K562 (cell line): Measurements from ENCODE around the gene RAD50. TPM values are rescaled to one million over a fixed set of nuclear protein-coding genes. Genes with fewer than 3 reads are reported as not detected.
A peak's percentile ranks its signal among the peaks of the same experiment; 100 is the strongest.

Experiments
- AFF4 ChIP-seq: sonication (generic); formaldehyde crosslinking; IDR thresholded peaks from 2 replicates; pipeline ENCODE4 v1.8.0; 2023; ENCODE audit warnings: mild to moderate bottlenecking, missing genetic modification reagents
- COPS2 ChIP-seq: fragments of 450-650 bp; conservative IDR thresholded peaks from 2 replicates; pipeline ENCODE4 v1.6.1; 2016; ENCODE audit warnings: mild to moderate bottlenecking, moderate library complexity
- GATAD2B ChIP-seq: fragments of 450-650 bp; IDR thresholded peaks from 2 replicates; pipeline ENCODE4 v1.6.1; 2017; ENCODE audit warnings: mild to moderate bottlenecking, borderline replicate concordance
- HNRNPUL1 ChIP-seq: fragments of 200-400 bp; formaldehyde crosslinking; IDR thresholded peaks from 2 replicates; pipeline ENCODE4 v1.6.1; 2017; ENCODE audit warnings: low read length
- HOMEZ ChIP-seq: fragments of 250-450 bp; sonication (Bioruptor Pico); IDR thresholded peaks from 2 replicates; pipeline ENCODE4 v1.4.0; 2020; ENCODE audit warnings: mild to moderate bottlenecking, moderate library complexity
- KDM1A ChIP-seq, 2 experiments: fragments of 450-650 bp; IDR thresholded peaks; 2 replicates each; pipeline ENCODE4 v1.6.1; 2016; ENCODE audit warnings: mild to moderate bottlenecking in 2 of 2
- MYC ChIP-seq, 2 experiments: fragments of 250-450 bp in 1 of 2; sonication (Bioruptor Pico) in 1 of 2; IDR thresholded peaks; 2 replicates each; pipeline versions ENCODE4 v1.5.1 to v1.6.1; 2012 to 2021; ENCODE audit warnings: low read depth in 2 of 2, borderline replicate concordance in 1 of 2, improper control_type of control experiment in 1 of 2, low read length in 1 of 2, mild to moderate bottlenecking in 1 of 2, moderate library complexity in 1 of 2
- NFE2 ChIP-seq: IDR thresholded peaks from 2 replicates; pipeline ENCODE4 v1.6.1; 2014; ENCODE audit warnings: antibody characterized with exemption, low read depth
- POLR2A ChIP-seq: fragments of 450-650 bp; conservative IDR thresholded peaks from 2 replicates; pipeline ENCODE4 v1.6.1; 2016
- POU5F1 ChIP-seq: fragments of 150-350 bp; IDR thresholded peaks from 2 replicates; pipeline ENCODE4 v1.6.1; 2014; ENCODE audit warnings: borderline replicate concordance, low read length, low read depth, mild to moderate bottlenecking; ENCODE audit not compliant: partially characterized antibody
- PRDM10 ChIP-seq: fragments of 450-650 bp; IDR thresholded peaks from 2 replicates; pipeline ENCODE4 v1.6.1; 2018; ENCODE audit not compliant: partially characterized antibody
- SOX6 ChIP-seq: fragments of 450-650 bp; IDR thresholded peaks from 2 replicates; pipeline ENCODE4 v1.6.1; 2014; ENCODE audit warnings: mild to moderate bottlenecking
- XRCC5 ChIP-seq: fragments of 200-400 bp; formaldehyde crosslinking; IDR thresholded peaks from 2 replicates; pipeline ENCODE4 v1.6.1; 2017; ENCODE audit warnings: low read depth, mild to moderate bottlenecking, low read length
- ZNF518B ChIP-seq: fragments of 250-450 bp; sonication (Bioruptor Pico); IDR thresholded peaks from 2 replicates; pipeline ENCODE4 v1.5.0; 2021; ENCODE audit warnings: mild to moderate bottlenecking, moderate library complexity
- polyA plus RNA-seq, 8 experiments: library from polyadenylated mRNA; depleted of rRNA in 4 of 8; stranded (reverse) in 5 of 8; unstranded in 3 of 8; fragments of >200 nt; fragmentation: Nextera tagmentation in 2 of 8; fragmentation: Illumina TruSeq in 1 of 8; extraction: Ambion mirVana in 2 of 8; extraction: Trizol in 1 of 8; gene quantifications; 2 replicates each; pipeline versions ENCODE4 v1.2.1 to v1.2.3, GENCODE V29; 2011 to 2014; ENCODE audit warnings: inconsistent platforms in 1 of 8, missing spikeins in 1 of 8
- total RNA-seq, 7 experiments: library from RNA; depleted of rRNA in 6 of 7; stranded (reverse); fragments of >200 nt in 6 of 7; fragmentation: Illumina TruSeq in 2 of 7; extraction: Trizol in 2 of 7; gene quantifications; 2 replicates each; pipeline versions ENCODE4 v1.2.1 to v1.2.3, GENCODE V29; 2011 to 2021; ENCODE audit warnings: low replicate concordance in 1 of 7

The RAD50 gene
- total and polyA plus RNA-seq, 9 of the 15 experiments (the other 6 are each of a cell fraction or from before 2014, with no cell fraction given) = 15.3 to 74.2 (median 44.1) TPM

- TF ChIP-seq POU5F1 = peak; percentile 74
- TF ChIP-seq HOMEZ = 0 out of 2 replicates have a peak, but pooled peaks have one; percentile 73
- no peak for TF ChIP-seq HNRNPUL1
- TF ChIP-seq AFF4 (CRISPR knock-in tag) = peak; percentile 86; the same call in 1 of the 2 replicates
- TF ChIP-seq COPS2 = no peak
- peak; percentile 100 for TF ChIP-seq MYC (IDR thresholded peaks at IDR 0.05; ENCODE audit: low read depth, low read length)
- peak; percentile 99 for TF ChIP-seq MYC (CRISPR knock-in tag; IDR thresholded peaks at IDR 0.05; ENCODE audit: borderline replicate concordance, low read depth)
- peak; percentile 92 for TF ChIP-seq POLR2A
- TF ChIP-seq NFE2 = peak; percentile 16; the same call in 1 of the 2 replicates
- TF ChIP-seq GATAD2B = peak; percentile 71
- TF ChIP-seq ZNF518B (CRISPR knock-in tag) = no peak
- TF ChIP-seq KDM1A (IDR thresholded peaks at IDR 0.05) = peak in 1 of 2 experiments; percentile 53; a peak in 1 of 4 replicates
- peak; percentile 62; the same call in 1 of the 2 replicates for TF ChIP-seq SOX6
- TF ChIP-seq XRCC5 = peak; percentile 9; the same call in 1 of the 2 replicates
- peak; percentile 96 for TF ChIP-seq PRDM10
Measured at GRCh38 chr5:132556763-132557477, at the start of gene RAD50 (continued).
